T-helper 22 cell (primary cell): Measurements from ENCODE around the gene RABAC1.
"Not testable (repeated sequence)": the region's sequence is repeated elsewhere in the genome, so short reads cannot be mapped to it uniquely, and the experiment has no call there.

Source experiments
- DNase-seq: peaks from one replicate; pipeline ENCODE4 v3.0.0-alpha.2; 2020; ENCODE audit warnings: low read depth

The RABAC1 gene

GRCh38 chr19:41915021-41915775 lies 43.9 kb downstream of the RABAC1 start:
- DNase-seq: no peak

GRCh38 chr19:41914424-41914834 lies 44.7 kb downstream of the RABAC1 start:
- not testable (repeated sequence) for DNase-seq

GRCh38 chr19:41913538-41914423 lies 45.3 kb downstream of the RABAC1 start:
- DNase-seq: no peak

GRCh38 chr19:41912899-41913537 lies 46.1 kb downstream of the RABAC1 start:
- DNase-seq: no peak

- DNase-seq: no peak
Observed at GRCh38 chr19:41911889-41912731, 47.0 kb downstream of the RABAC1 start.

GRCh38 chr19:41910992-41911888 lies 47.9 kb downstream of the RABAC1 start:
- no peak for DNase-seq

- no peak for DNase-seq
Observed at GRCh38 chr19:41910240-41910991, 48.7 kb downstream of the RABAC1 start.

- no peak for DNase-seq
Observed at GRCh38 chr19:41909706-41910105, 49.4 kb downstream of the RABAC1 start.

GRCh38 chr19:41908724-41909464 lies 50.2 kb downstream of the RABAC1 start:
- no peak for DNase-seq

- no peak for DNase-seq
Observed at GRCh38 chr19:41907994-41908615, 51.0 kb downstream of the RABAC1 start.

GRCh38 chr19:41906916-41907680 lies 52.0 kb downstream of the RABAC1 start:
- no peak for DNase-seq
